ENCODE data around the gene CELSR2.
"Not testable (repeated sequence)": the region's sequence is repeated elsewhere in the genome, so short reads cannot be mapped to it uniquely, and the experiment has no call there.

CELSR2 gene

GRCh38 chr1:109214695-109215623 lies 34.4 kb upstream of the CELSR2 start:
- no peak for TF ChIP-seq MAX (IDR thresholded peaks at IDR 0.05; ENCODE audit: low read depth, low read length)
- 0 out of 2 replicates have a peak, but pooled peaks have one; percentile 0 for TF ChIP-seq MYC (IDR thresholded peaks at IDR 0.05; ENCODE audit: low read depth, low read length)
- no peak for TF ChIP-seq POLR2A (IDR thresholded peaks at IDR 0.05; ENCODE audit: extremely low read depth, insufficient read length)
- TF ChIP-seq CTCF (IDR thresholded peaks at IDR 0.05; ENCODE audit: low read depth, low read length), result no peak
- DNase-seq (ENCODE audit: low read depth), result peak; percentile 67
- peak overlapping the region; percentile 96 for H3K4me3 ChIP-seq (ENCODE audit: low read depth, low read length)

GRCh38 chr1:109216662-109217061 lies 32.7 kb upstream of the CELSR2 start:
- peak; percentile 26 for DNase-seq (ENCODE audit: low read depth)
- no peak overlapping the region for H3K4me3 ChIP-seq (ENCODE audit: low read depth, low read length)
- TF ChIP-seq CTCF (IDR thresholded peaks at IDR 0.05; ENCODE audit: low read depth, low read length) (no peak), MAX (IDR thresholded peaks at IDR 0.05; ENCODE audit: low read depth, low read length) (no peak)

- no peak overlapping the region for H3K4me3 ChIP-seq (ENCODE audit: low read depth, low read length)
- no peak for TF ChIP-seq MAX (IDR thresholded peaks at IDR 0.05; ENCODE audit: low read depth, low read length)
- no peak for TF ChIP-seq CTCF (IDR thresholded peaks at IDR 0.05; ENCODE audit: low read depth, low read length)
- TF ChIP-seq POLR2A (IDR thresholded peaks at IDR 0.05; ENCODE audit: extremely low read depth, insufficient read length), result no peak
- no peak for TF ChIP-seq MYC (IDR thresholded peaks at IDR 0.05; ENCODE audit: low read depth, low read length)
- no peak for DNase-seq (ENCODE audit: low read depth)
Observed at GRCh38 chr1:109218516-109218915, 30.8 kb upstream of the CELSR2 start.

GRCh38 chr1:109221201-109221600 lies 28.1 kb upstream of the CELSR2 start:
- H3K4me3 ChIP-seq (ENCODE audit: low read depth, low read length); DNase-seq (ENCODE audit: low read depth): not testable (repeated sequence)

- no peak for TF ChIP-seq MYC (IDR thresholded peaks at IDR 0.05; ENCODE audit: low read depth, low read length)
- TF ChIP-seq MAX (IDR thresholded peaks at IDR 0.05; ENCODE audit: low read depth, low read length), result no peak
- no peak for TF ChIP-seq POLR2A (IDR thresholded peaks at IDR 0.05; ENCODE audit: extremely low read depth, insufficient read length)
- H3K4me3 ChIP-seq (ENCODE audit: low read depth, low read length), result no peak overlapping the region
- no peak for DNase-seq (ENCODE audit: low read depth)
Observed at GRCh38 chr1:109225308-109225707, 24.0 kb upstream of the CELSR2 start.

GRCh38 chr1:109225711-109226445 lies 23.5 kb upstream of the CELSR2 start:
- no peak overlapping the region for H3K4me3 ChIP-seq (ENCODE audit: low read depth, low read length)
- TF ChIP-seq CTCF (IDR thresholded peaks at IDR 0.05; ENCODE audit: low read depth, low read length) (no peak), MAX (IDR thresholded peaks at IDR 0.05; ENCODE audit: low read depth, low read length) (no peak), POLR2A (IDR thresholded peaks at IDR 0.05; ENCODE audit: extremely low read depth, insufficient read length) (no peak), MYC (IDR thresholded peaks at IDR 0.05; ENCODE audit: low read depth, low read length) (no peak)
- DNase-seq (ENCODE audit: low read depth), result no peak

Data from NB4 (cell line).